Activated naive CD8-positive, alpha-beta T cell treated with anti-CD3 and anti-CD28 coated beads, Interleukin-2, amount 50 U/mL, for 16 hours (primary cell): ENCODE measurements around the gene PDE6A.
A peak's percentile ranks its signal among the peaks of the same experiment; 100 is the strongest.

ENCODE experiments used
- DNase-seq: peaks from one replicate; pipeline ENCODE4 v3.0.0-alpha.2; 2020; ENCODE audit warnings: low read depth, low spot score

The PDE6A gene

GRCh38 chr5:149944666-149945065 is at the start of gene PDE6A:
PDE6A (minus strand) TSS chr5:149944793; CDS start chr5:149944673, 120 bp downstream.
- no peak for DNase-seq

GRCh38 chr5:149993471-149993870 is 48.9 kb upstream of the PDE6A start:
- no peak for DNase-seq

DNA sequence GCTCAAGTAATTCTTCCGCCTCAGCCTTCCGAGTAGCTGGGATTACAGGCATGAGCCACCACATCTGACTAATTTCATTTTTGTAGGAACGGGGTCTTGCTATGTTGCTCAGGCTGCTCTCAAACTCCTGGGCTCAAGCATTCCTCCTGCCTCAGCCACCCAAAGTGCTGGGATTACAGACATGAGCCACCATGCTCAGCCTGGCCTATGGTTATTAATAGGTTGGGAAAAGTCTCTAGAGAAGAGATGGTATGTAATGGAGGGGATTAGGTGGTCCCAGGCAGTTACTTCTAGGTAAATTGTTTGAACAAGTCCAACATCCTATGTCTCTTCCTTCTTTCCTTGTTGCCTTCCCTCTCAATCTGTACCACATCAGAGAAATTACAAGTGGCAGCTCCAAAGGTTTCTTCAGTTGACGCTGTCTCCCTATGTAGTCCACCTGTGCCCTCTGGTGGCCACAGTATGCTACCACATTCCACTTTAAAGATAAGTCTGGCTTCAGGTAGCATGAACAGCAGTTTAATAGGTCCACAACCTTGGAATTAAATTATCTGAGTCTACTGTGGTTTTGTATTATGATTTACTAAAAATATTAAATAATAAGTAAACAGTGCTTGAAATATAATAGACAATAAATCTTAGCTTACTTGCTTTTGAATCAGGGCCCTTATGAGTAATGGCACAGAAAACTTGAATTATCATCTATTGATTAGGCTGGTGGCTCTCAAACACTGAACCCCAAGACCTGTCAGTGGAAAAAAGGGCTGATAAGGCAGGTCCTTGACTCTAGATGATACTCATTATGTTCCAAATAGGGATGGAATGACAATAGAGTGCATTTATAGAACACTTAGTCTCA is 46.2 kb upstream of the PDE6A start:
- peak; percentile 30 for DNase-seq

DNA sequence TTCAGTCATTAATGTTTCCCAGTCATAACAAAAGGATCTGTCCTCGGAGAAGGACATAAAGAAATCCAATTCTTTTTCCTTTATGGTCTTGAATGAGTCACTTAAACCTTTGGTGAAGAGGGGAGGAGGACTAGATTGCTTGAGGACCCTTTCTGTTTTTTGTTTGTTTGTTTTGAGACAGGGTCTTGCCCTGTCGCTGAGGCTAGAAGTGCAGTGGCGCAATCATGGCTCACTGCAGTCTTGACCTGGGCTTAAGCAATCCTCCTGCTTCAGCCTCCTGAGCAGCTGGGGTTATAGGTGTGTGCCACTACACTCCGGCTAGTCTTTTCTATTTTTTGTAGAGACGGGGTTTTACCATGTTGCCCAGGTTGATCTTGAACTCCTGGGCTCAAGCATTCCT is 43.5 kb upstream of the PDE6A start:
- no peak for DNase-seq

DNA sequence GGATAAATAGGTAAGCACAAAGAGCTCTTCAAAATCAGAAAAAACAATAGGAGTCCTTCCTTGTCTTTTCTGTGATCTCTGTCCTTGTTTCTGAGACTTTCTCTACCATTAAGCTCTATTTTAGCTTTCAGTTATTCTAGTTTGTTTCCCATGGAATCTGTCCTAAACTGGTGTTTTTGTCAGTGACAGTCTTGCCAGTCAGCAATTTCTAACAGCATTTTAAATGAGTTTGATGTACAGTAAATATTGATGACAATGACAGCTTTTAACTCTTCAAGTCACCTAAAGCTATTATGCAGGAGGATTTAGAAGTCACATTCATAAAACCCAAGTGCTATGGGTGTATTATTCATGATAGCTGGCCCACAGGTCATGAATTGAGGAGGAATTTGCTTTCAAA is 37.9 kb upstream of the PDE6A start:
- DNase-seq = no peak

GRCh38 chr5:149981206-149981605 is 36.6 kb upstream of the PDE6A start:
- DNase-seq = no peak

GRCh38 chr5:149979896-149980295 is 35.3 kb upstream of the PDE6A start:
- no peak for DNase-seq

- DNase-seq = no peak
These were observed 30.8 kb upstream of the PDE6A start for GRCh38 chr5:149975409-149975808.

DNA sequence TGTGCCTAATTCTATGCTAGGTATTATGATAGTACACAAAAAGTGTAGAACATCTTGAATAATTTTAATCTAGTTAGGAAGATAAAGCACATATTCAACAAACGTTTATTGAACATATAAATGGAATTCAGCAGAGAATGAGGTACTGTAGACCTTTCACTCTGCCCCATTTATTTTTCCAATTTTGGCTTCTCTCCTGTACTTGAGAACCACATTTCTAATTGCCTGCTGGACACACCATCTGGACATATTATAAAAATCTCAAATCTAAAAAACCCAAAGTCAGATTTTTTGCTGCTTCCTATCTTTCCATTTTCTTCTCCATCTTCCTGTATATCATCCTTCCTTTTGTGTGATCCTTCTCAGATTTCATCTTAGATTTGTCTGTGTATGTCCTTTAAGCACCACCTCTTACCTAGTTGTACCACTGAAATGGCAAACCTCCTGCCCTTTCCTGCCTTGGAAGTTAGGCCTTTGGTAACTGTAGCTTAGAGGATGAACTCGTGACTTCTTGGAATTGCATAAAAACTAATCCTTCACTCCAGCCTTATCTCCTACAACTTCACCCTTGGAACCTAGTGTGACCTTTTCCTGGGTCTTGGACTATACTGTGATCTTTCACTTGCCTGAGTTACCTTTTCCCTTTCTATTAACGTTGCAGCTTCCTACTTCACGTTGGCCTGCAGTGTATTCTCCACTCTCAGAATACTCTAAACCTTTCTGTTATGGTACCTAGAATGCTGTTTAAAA is 24.8 kb upstream of the PDE6A start:
- DNase-seq = no peak

GRCh38 chr5:149966946-149967345 is 22.4 kb upstream of the PDE6A start:
- no peak for DNase-seq

- DNase-seq = no peak
These were observed 19.1 kb upstream of the PDE6A start for GRCh38 chr5:149963729-149964128.

DNA sequence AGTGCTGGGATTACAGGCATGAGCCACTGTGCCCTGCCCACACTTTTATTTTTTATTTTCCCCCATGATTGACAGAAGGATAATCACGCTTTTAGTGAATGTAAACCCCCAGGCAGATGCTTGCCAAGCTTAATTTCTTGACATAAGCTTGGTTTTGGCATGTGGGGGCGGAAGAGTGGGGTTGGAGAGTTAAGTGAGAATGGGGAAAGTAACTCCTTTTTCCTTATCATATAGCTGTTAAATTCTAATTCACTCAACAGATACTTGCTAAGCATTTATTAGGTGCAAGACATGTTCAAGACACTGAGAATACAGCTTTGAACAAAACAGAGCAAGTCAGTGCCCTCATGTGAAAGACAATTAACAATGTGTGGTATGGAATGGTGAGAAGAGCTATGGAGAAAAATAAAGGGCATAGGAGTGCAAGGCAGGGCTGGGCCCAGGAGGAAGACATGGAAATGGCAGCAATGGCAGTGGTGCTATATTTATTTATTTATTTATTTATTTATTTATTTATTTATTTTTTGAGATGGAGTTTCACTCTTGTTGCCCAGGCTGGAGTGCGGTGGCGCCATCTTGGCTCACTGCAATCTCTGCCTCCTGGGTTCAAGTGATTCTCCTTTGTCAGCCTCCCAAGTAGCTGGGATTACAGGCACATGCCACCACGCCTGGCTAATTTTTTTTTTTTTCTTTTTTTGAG is 18.2 kb upstream of the PDE6A start:
- no peak for DNase-seq

DNA sequence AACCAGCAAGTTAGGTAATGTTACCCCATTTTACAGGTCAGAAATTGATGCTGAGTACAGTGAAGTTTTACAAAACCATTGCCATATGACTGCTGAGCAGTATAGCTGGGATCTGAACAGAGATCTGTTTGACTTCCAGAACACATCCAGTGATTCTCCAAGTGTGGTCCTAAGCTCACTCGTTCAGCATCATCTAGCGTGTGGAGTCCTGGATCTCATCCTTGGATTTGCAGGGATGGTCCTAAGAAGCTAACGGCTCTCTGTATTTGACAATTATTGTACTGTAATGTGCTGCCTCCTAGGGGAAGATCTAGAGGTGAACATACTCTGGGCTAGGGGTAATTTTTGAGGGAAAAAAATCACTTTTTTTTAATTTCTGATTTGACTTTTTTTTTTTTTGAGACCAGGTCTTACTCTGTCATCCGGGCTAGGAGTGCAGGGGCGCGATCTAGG is 17.4 kb upstream of the PDE6A start:
- no peak for DNase-seq

- DNase-seq = no peak
These were observed 16.6 kb upstream of the PDE6A start for GRCh38 chr5:149961186-149961685.

DNA sequence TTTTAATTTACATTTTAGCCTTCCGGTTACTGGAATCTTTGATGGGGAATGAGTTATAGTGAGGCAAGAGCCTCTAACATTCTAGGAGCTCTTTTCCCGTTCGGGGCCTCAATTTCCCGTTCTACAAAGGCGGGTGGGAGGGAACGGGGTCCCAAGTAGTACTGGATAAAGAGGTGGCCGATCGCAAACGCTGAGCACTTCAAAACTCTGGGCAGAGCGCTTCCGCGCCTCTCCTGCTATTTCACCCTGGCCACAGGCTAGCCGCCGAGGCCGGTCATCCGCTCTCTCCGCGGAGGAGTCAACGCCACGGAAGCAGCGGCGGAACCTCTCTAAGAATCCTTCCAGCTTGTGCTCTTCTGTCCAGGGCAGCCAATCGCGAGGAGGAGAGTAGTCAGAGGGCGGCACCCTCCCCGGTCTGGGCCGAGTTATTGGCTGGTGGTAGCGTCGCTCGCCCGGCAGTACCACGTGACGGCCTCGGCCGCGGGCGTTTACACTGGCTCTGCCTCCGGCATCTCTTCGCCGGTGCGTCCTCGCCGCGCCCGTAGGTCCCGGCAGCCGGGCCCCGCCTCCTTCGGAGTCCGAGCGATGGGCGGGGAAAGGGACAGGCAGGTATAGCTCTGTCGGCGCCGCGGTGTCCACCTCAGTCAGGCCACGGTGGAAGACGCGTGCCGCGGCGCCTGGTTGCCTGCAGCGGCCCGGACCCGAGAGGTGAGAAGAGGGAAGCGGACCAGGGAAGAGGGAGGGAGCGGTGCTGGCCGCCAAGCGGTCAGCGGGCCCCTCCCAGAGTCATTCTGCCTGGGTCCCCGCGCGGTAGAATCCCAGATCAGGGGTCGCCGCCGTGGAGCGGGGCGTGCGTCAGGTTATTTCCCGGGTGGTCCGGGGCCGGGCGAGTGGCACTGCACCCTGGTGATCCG is 15.9 kb upstream of the PDE6A start, which contains the start of gene SLC26A2:
SLC26A2 (plus strand) TSS at position 487 of the 914 bp plus-strand sequence. CDS start 16,895 bp downstream, outside the sequence.
- peak; percentile 89 for DNase-seq

DNA sequence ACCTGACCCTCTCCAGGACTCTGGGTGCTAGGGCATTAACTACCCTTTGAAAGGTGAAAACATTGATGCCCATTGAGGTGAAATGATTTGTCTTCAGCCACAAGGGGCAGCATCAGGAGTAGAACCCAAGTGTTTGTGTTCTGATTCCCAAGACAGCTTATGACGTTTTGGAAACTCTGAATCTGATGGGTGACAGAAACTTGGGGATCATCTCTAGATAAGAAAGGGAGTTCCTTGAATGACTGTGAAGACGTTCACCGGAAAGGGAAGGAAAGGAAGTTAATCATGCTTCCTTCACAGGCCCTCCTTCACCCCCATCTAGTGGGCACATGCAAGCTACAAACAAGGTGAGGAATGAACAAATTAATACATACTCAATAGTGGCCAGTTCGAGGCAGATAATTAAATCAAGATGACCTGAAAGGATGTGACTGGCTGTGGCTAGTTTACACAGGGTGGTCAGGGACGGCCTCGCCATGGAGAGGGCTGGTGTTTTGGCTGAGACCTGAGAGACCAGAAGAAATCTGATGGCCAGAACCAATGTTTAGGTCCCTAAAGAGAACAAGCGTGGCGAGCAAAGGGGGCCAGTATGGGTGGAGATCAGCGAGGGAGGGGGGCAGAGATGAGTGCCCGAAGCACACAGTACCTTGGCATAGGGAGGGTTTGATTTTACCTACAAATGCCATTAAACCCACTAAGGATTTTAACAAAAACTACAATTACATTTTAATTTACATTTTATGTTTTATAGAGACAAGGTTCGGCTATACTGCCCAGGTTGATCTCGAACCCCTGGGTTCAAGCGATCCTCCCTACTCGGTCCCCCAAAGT is 15.0 kb upstream of the PDE6A start:
- DNase-seq = peak; percentile 24

DNA sequence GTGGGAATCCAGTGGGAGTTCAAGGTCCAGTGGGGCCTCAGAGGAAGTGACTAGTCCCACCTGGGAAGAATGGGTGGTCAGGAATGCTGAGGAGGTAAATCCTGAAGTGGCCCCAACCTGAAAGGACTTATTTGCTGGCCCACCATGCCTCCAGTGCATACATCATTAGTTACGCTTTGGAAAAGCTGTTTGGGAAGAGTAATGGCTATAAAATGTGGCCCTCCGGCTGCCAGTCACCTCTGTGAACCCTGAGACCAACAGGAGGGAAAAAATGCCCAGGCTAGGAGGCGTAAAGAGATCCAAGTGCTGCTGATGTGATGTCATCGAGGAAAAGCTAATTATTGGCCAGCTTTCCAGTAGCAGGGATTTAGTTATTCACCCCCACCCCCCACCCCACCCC is 13.3 kb upstream of the PDE6A start:
- DNase-seq = no peak

GRCh38 chr5:149956685-149957084 is 12.1 kb upstream of the PDE6A start:
- DNase-seq = no peak

DNA sequence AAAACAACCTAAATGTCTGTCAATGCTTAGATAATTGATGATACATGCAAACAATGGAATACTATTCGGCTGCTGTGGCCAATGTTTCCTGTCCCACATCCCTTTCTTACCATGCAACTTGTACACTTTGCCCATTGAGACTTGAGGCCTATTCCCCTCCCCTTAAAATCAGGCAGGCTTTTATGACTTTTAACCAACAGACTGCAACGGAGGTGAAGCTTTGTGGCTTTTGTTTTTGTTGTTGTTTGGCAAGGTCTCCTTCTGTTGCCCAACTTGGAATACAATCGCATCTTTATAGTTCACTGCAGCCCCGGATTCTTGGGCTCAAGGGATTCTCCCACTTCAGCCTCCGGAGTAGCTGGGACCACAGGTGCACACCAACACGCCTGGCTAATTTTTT is 10.2 kb upstream of the PDE6A start:
- DNase-seq = no peak
